Muscle layer of colon (tissue), 2 donors: ENCODE results near the gene NAA16.
"Not testable (repeated sequence)": the region's sequence is repeated elsewhere in the genome, so short reads cannot be mapped to it uniquely, and the experiment has no call there.

Experiments
- H3K27ac ChIP-seq: one replicate; pipeline ENCODE4 v1.7.0; 2013; ENCODE audit warnings: low read depth, mild to moderate bottlenecking, low read length, moderate library complexity
- H3K27me3 ChIP-seq, 2 donors: one replicate each; pipeline ENCODE4 v1.7.0; 2013; ENCODE audit warnings: low read length in 2 of 2, mild to moderate bottlenecking in 2 of 2; ENCODE audit not compliant: insufficient read depth in 2 of 2, control insufficient read depth in 1 of 2
- H3K36me3 ChIP-seq: one replicate; pipeline ENCODE4 v1.7.0; 2013; ENCODE audit warnings: mild to moderate bottlenecking, low read length; ENCODE audit not compliant: insufficient read depth
- H3K4me1 ChIP-seq: one replicate; pipeline ENCODE4 v1.7.0; 2013; ENCODE audit warnings: mild to moderate bottlenecking, low read length; ENCODE audit not compliant: insufficient read depth
- H3K4me3 ChIP-seq, 2 donors: one replicate each; pipeline ENCODE4 v1.7.0; 2013; ENCODE audit warnings: low read length in 2 of 2, low read depth in 1 of 2, mild to moderate bottlenecking in 1 of 2, moderate library complexity in 1 of 2
- H3K9ac ChIP-seq: one replicate; pipeline ENCODE4 v1.7.0; 2013; ENCODE audit warnings: low read length
- H3K9me3 ChIP-seq: one replicate; pipeline ENCODE4 v1.7.0; 2013; ENCODE audit warnings: mild to moderate bottlenecking, low read length
- donor health status: abdominal sarcoma.
- donor health status: Adenocarcinoma of cecum.

The NAA16 gene

GRCh38 chr13:41334810-41335209, 23.7 kb downstream of the NAA16 start:
- H3K27ac ChIP-seq: no peak overlapping the region
- no peaks in the 10 kb centered on the region for H3K9me3 ChIP-seq
- no peak overlapping the region for H3K4me3 ChIP-seq
- H3K36me3 ChIP-seq: peaks cover 18% of the 10 kb centered on the region
- no peaks in the 10 kb centered on the region for H3K27me3 ChIP-seq
- no peak overlapping the region for H3K9ac ChIP-seq
- no peaks in the 10 kb centered on the region for H3K4me1 ChIP-seq

GRCh38 chr13:41344358-41344757, 33.3 kb downstream of the NAA16 start:
- no peak overlapping the region for H3K9ac ChIP-seq
- peaks cover 11% of the 10 kb centered on the region for H3K36me3 ChIP-seq
- no peak overlapping the region for H3K27ac ChIP-seq
- no peaks in the 10 kb centered on the region for H3K9me3 ChIP-seq
- H3K27me3 ChIP-seq: no peaks in the 10 kb centered on the region
- H3K4me3 ChIP-seq: no peak overlapping the region
- H3K4me1 ChIP-seq: no peaks in the 10 kb centered on the region

- Histone ChIP-seq H3K9ac (no peak overlapping the region), H3K9me3 (no peaks in the 10 kb centered on the region), H3K27me3 (no peaks in the 10 kb centered on the region), H3K36me3 (peaks cover 11% of the 10 kb centered on the region), H3K4me3 (no peak overlapping the region), H3K4me1 (no peaks in the 10 kb centered on the region), H3K27ac (no peak overlapping the region)
Measured at GRCh38 chr13:41345165-41345913, 34.3 kb downstream of the NAA16 start.

- Histone ChIP-seq H3K27me3 (no peaks in the 10 kb centered on the region), H3K4me1 (no peaks in the 10 kb centered on the region), H3K9me3 (no peaks in the 10 kb centered on the region), H3K36me3 (peaks cover 11% of the 10 kb centered on the region), H3K9ac (no peak overlapping the region), H3K27ac (no peak overlapping the region), H3K4me3 (no peak overlapping the region)
Measured at GRCh38 chr13:41345914-41346589, 35.0 kb downstream of the NAA16 start.

- Histone ChIP-seq H3K27ac (no peak overlapping the region), H3K4me3 (no peak overlapping the region), H3K36me3 (peaks cover 4% of the 10 kb centered on the region), H3K9me3 (no peaks in the 10 kb centered on the region), H3K4me1 (no peaks in the 10 kb centered on the region), H3K9ac (no peak overlapping the region), H3K27me3 (no peaks in the 10 kb centered on the region)
Measured at GRCh38 chr13:41352935-41353840, 42.1 kb downstream of the NAA16 start.

- Histone ChIP-seq H3K9ac (no peak overlapping the region), H3K27ac (no peak overlapping the region), H3K9me3 (no peaks in the 10 kb centered on the region), H3K36me3 (peaks cover 12% of the 10 kb centered on the region), H3K27me3 (no peaks in the 10 kb centered on the region), H3K4me1 (no peaks in the 10 kb centered on the region), H3K4me3 (no peak overlapping the region)
Measured at GRCh38 chr13:41354416-41354815, 43.3 kb downstream of the NAA16 start.

GRCh38 chr13:41356385-41356648, 45.2 kb downstream of the NAA16 start:
- H3K4me3 ChIP-seq, H3K27me3 ChIP-seq, H3K27ac ChIP-seq, H3K4me1 ChIP-seq, H3K9me3 ChIP-seq, H3K9ac ChIP-seq: not testable (repeated sequence)
- H3K36me3 ChIP-seq: peaks cover 17% of the 10 kb centered on the region

- no peaks in the 10 kb centered on the region for H3K27me3 ChIP-seq
- no peak overlapping the region for H3K4me3 ChIP-seq
- no peak overlapping the region for H3K9ac ChIP-seq
- no peak overlapping the region for H3K27ac ChIP-seq
- H3K9me3 ChIP-seq: no peaks in the 10 kb centered on the region
- H3K4me1 ChIP-seq: no peaks in the 10 kb centered on the region
- H3K36me3 ChIP-seq: peaks cover 19% of the 10 kb centered on the region
Measured at GRCh38 chr13:41356786-41357185, 45.7 kb downstream of the NAA16 start.

GRCh38 chr13:41361491-41361890, 50.4 kb downstream of the NAA16 start:
- Histone ChIP-seq H3K36me3 (peaks cover 36% of the 10 kb centered on the region), H3K27ac (no peak overlapping the region)

GRCh38 chr13:41364043-41364442, 53.0 kb downstream of the NAA16 start:
- no peak overlapping the region for H3K27ac ChIP-seq
- no peaks in the 10 kb centered on the region for H3K9me3 ChIP-seq
- no peaks in the 10 kb centered on the region for H3K27me3 ChIP-seq
- peaks cover 46% of the 10 kb centered on the region for H3K36me3 ChIP-seq
- H3K4me1 ChIP-seq: no peaks in the 10 kb centered on the region
- H3K9ac ChIP-seq: no peak overlapping the region
- no peak overlapping the region for H3K4me3 ChIP-seq

More at GRCh38 chr13:41361491-41361890, 50.4 kb downstream of the NAA16 start:
- H3K9me3 ChIP-seq: no peaks in the 10 kb centered on the region
- no peaks in the 10 kb centered on the region for H3K27me3 ChIP-seq
- no peaks in the 10 kb centered on the region for H3K4me1 ChIP-seq
- H3K4me3 ChIP-seq: no peak overlapping the region
- no peak overlapping the region for H3K9ac ChIP-seq

GRCh38 chr13:41365631-41366030, 54.6 kb downstream of the NAA16 start:
- Histone ChIP-seq H3K4me1 (no peaks in the 10 kb centered on the region), H3K4me3 (no peak overlapping the region), H3K9ac (no peak overlapping the region), H3K27ac (no peak overlapping the region), H3K36me3 (peaks cover 52% of the 10 kb centered on the region), H3K27me3 (no peaks in the 10 kb centered on the region), H3K9me3 (no peaks in the 10 kb centered on the region)
